ENCODE results near the gene AKNAD1. TPM values are rescaled to one million over a fixed set of nuclear protein-coding genes. Genes with fewer than 3 reads are reported as not detected.

The AKNAD1 gene
- total RNA-seq, 4 donors from 2014 or later, result 0.67 to 3.9 TPM; not detected in 2

DNA sequence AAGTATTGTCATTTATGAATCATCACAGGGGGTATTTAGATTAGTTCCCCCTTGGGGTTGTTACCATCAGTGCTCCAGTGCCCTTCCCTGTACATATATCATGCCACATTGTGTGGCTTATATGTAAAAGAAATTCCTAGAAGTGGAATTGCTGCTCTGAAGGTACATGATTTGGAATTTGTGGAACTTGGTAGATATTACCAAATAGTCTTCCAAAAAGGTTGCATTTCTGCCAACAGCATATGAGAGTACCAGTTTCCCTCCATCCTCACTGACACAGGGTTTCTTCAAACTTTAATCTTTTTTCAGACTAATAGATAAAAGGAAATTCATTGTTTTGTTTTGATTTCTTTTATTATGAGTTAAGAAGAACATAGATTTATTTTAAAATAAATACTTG lies 41.3 kb downstream of the AKNAD1 start:
- in situ Hi-C loops (cut with MboI; ENCODE audit: low sequenced_read_pairs in 4 of 4), result no loop called here
- TF ChIP-seq CTCF (IDR thresholded peaks at IDR 0.05 in 4 of 5, conservative IDR thresholded peaks at IDR 0.05 in 1 of 5), result no peak
- no peak for TF ChIP-seq POLR2A (IDR thresholded peaks at IDR 0.05)
- intact Hi-C loops (cut with DNase I; ENCODE audit: low total_unique reads), result no loop called here
- no peaks in the 10 kb centered on the region for H3K36me3 ChIP-seq
- DNase-seq (no peak), ATAC-seq (no peak)
- H3K4me3 ChIP-seq, result no peak overlapping the region
- H3K4me1 ChIP-seq, result peaks cover 14 to 17% of the 10 kb centered on the region in 2 donors
- peak overlapping the region; percentile 58 to 73 (median 71) for H3K27ac ChIP-seq
- H3K9me3 ChIP-seq, result no peaks in the 10 kb centered on the region
- H3K27me3 ChIP-seq, result no peaks in the 10 kb centered on the region

DNA sequence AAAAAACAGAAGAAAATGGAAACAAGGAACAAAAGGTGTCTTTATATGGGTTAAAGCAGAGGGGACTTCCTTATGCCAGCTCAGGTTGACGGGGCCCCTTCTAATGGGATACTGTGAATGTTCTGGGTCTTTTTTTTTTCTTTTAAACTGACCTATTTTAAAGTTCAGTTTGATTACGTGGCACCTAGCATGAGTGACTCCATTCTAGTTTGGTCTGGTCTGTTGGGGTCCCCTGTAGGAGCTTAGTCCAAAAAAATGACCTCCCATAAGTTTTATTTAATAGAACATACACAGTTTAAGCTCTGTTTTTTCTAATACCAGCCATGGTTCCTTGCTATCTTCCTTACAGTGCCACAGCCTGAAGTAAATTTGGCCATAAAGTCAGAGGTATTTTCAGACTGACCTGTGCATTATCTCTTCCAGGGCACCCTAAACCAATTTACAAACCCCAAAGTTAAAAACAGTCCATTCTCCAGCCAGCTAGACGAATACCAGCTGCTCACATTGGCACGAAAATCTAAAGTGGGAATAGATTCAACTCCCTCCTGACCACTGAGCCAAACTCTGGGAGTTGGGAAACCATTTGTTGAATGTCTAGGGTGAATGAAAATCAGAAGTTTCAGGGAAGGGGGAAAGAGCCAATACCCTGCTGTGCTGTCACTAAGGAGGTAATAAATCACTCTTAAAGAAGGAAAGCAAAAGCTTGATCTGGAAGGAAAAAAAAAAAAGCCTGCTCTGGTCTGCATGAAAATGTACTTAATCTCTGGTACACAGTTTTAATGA lies 42.4 kb downstream of the AKNAD1 start:
- DNase-seq (no peak), ATAC-seq (no peak)
- in situ Hi-C loops (cut with MboI; ENCODE audit: low sequenced_read_pairs in 4 of 4) (no loop called here), intact Hi-C loops (cut with DNase I; ENCODE audit: low total_unique reads) (no loop called here)
- Histone ChIP-seq H3K9me3 (no peaks in the 10 kb centered on the region), H3K4me1 (peaks cover 14 to 17% of the 10 kb centered on the region in 2 donors), H3K36me3 (no peaks in the 10 kb centered on the region), H3K4me3 (no peak overlapping the region), H3K27me3 (no peaks in the 10 kb centered on the region), H3K27ac (peak overlapping the region in 3 of 4 donors; percentile 58 to 72 (median 70))
- no peak for TF ChIP-seq CTCF (IDR thresholded peaks at IDR 0.05 in 4 of 5, conservative IDR thresholded peaks at IDR 0.05 in 1 of 5)
- no peak for TF ChIP-seq POLR2A (IDR thresholded peaks at IDR 0.05)

DNA sequence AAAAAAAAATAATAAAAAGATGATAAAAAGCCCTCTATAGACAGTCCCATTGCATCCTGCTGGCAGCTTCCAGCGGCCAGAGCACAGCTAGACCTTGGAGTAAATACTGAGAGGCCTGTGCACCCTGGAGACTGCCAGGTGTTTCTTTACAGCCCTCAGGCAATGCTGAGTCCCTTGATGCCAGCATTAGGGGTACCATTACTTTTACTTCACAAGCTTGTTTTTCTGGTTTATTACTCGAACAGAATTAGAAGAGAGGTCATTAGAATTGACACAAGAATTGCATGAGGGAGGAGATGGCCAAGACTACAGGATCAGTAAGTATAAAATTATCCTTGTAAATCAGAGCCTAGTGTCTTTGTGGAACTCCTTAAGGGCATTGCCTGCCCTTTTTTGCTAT lies 43.6 kb downstream of the AKNAD1 start:
- TF ChIP-seq POLR2A (IDR thresholded peaks at IDR 0.05) (no peak), CTCF (IDR thresholded peaks at IDR 0.05 in 4 of 5, conservative IDR thresholded peaks at IDR 0.05 in 1 of 5) (no peak)
- in situ Hi-C loops (cut with MboI; ENCODE audit: low sequenced_read_pairs in 4 of 4), result no loop called here
- Histone ChIP-seq H3K27ac (no peak overlapping the region), H3K4me3 (no peak overlapping the region), H3K9me3 (no peaks in the 10 kb centered on the region), H3K4me1 (peaks cover 14 to 17% of the 10 kb centered on the region in 2 donors), H3K27me3 (no peaks in the 10 kb centered on the region), H3K36me3 (peaks cover 0 to 6% of the 10 kb centered on the region in 2 donors)
- ATAC-seq (no peak), DNase-seq (no peak)
- intact Hi-C loops (cut with DNase I; ENCODE audit: low total_unique reads), result no loop called here

- H3K4me3 ChIP-seq, result no peak overlapping the region
- in situ Hi-C loops (cut with MboI; ENCODE audit: low sequenced_read_pairs in 4 of 4), result no loop called here
- peaks cover 0 to 19% of the 10 kb centered on the region in 2 donors for H3K36me3 ChIP-seq
- H3K9me3 ChIP-seq, result no peaks in the 10 kb centered on the region
- intact Hi-C loops (cut with DNase I; ENCODE audit: low total_unique reads), result no loop called here
- H3K27ac ChIP-seq, result no peak overlapping the region
- no peak for TF ChIP-seq POLR2A (IDR thresholded peaks at IDR 0.05)
- TF ChIP-seq CTCF (IDR thresholded peaks at IDR 0.05 in 4 of 5, conservative IDR thresholded peaks at IDR 0.05 in 1 of 5), result no peak
- DNase-seq, result no peak
- no peaks in the 10 kb centered on the region for H3K27me3 ChIP-seq
- no peak for ATAC-seq
- H3K4me1 ChIP-seq, result peaks cover 7 to 10% of the 10 kb centered on the region in 2 donors
Observed at GRCh38 chr1:108811611-108812010, 45.3 kb downstream of the AKNAD1 start.
